ENCODE measurements around the gene UXS1.

Gene UXS1

GRCh38 chr2:106129150-106129549 is 65.0 kb downstream of the UXS1 start:
- DNase-seq = no peak

- DNase-seq = no peak
Observed at GRCh38 chr2:106127776-106128268, 66.3 kb downstream of the UXS1 start.

- no peak for DNase-seq
Observed at GRCh38 chr2:106127282-106127771, 66.8 kb downstream of the UXS1 start.

GRCh38 chr2:106126705-106127281 is 67.3 kb downstream of the UXS1 start:
- DNase-seq = no peak

- no peak for DNase-seq
Observed at GRCh38 chr2:106126295-106126694, 67.8 kb downstream of the UXS1 start.

- DNase-seq = no peak
Observed at GRCh38 chr2:106124905-106125549, 69.1 kb downstream of the UXS1 start.

- peak in 1 of 2 experiments; percentile 78 for DNase-seq
Observed at GRCh38 chr2:106124106-106124756, 69.9 kb downstream of the UXS1 start.

GRCh38 chr2:106122157-106122556 is 71.9 kb downstream of the UXS1 start:
- no peak for DNase-seq

GRCh38 chr2:106120432-106120831 is 73.7 kb downstream of the UXS1 start:
- DNase-seq = no peak

- no peak for DNase-seq
Observed at GRCh38 chr2:106119074-106119473, 75.0 kb downstream of the UXS1 start.

GRCh38 chr2:106117882-106118684 is 76.0 kb downstream of the UXS1 start:
- DNase-seq = no peak

GRCh38 chr2:106117347-106117746 is 76.8 kb downstream of the UXS1 start:
- no peak for DNase-seq

- DNase-seq = no peak
Observed at GRCh38 chr2:106116248-106116647, 77.9 kb downstream of the UXS1 start.

GRCh38 chr2:106115665-106116064 is 78.4 kb downstream of the UXS1 start:
- no peak for DNase-seq

GRCh38 chr2:106115250-106115649 is 78.9 kb downstream of the UXS1 start:
- DNase-seq = no peak

- no peak for DNase-seq
Observed at GRCh38 chr2:106114166-106114565, 79.9 kb downstream of the UXS1 start.

- no peak for DNase-seq
Observed at GRCh38 chr2:106113361-106113966, 80.6 kb downstream of the UXS1 start.

- DNase-seq = no peak
Observed at GRCh38 chr2:106111882-106112571, 82.1 kb downstream of the UXS1 start.

GRCh38 chr2:106109675-106110424 is 84.3 kb downstream of the UXS1 start:
- DNase-seq = no peak

GRCh38 chr2:106108791-106109190 is 85.3 kb downstream of the UXS1 start:
- no peak for DNase-seq

GRCh38 chr2:106108351-106108750 is 85.8 kb downstream of the UXS1 start:
- DNase-seq = no peak

Measured in cerebellar nuclear complex (tissue), 1 donor.